WTC11 (cell line): ENCODE results near the gene TLCD1. TPM values are rescaled to one million over a fixed set of nuclear protein-coding genes. Genes with fewer than 3 reads are reported as not detected.

Source experiments
- ATAC-seq: fragments of 200-7000 bp; cut with Tn5 transposase; 2 replicates; pipeline ENCODE4 v1.10.0; 2021; ENCODE audit warnings: mild to moderate bottlenecking, moderate library complexity
- CTCF ChIA-PET: fragments of 300-600 bp; sonication (Branson Sonifier 250); formaldehyde crosslinking; loops from one replicate; lab custom pipeline; 2021; ENCODE audit warnings: antibody characterized with exemption; lab: Charles Lee
- POLR2A ChIA-PET: fragments of 350-600 bp; sonication (Branson Sonifier 250); formaldehyde crosslinking; loops from one replicate; lab custom pipeline; 2021; ENCODE audit warnings: antibody characterized with exemption; lab: Charles Lee
- DNase-seq: peaks from one replicate; pipeline ENCODE4 v3.0.0; 2021; ENCODE audit warnings: low spot score
- H3K27ac Mint-ChIP-seq: 2 replicates; pipeline ENCODE4 v1.8.0; 2021; ENCODE audit warnings: mixed read lengths
- H3K27me3 Mint-ChIP-seq: 2 replicates; pipeline ENCODE4 v1.8.0; 2021; ENCODE audit warnings: low read depth, mild to moderate bottlenecking, moderate library complexity, mixed read lengths
- H3K36me3 Mint-ChIP-seq: 2 replicates; pipeline ENCODE4 v1.8.0; 2021; ENCODE audit warnings: mixed read lengths
- H3K4me1 Mint-ChIP-seq: 2 replicates; pipeline ENCODE4 v1.8.0; 2022; ENCODE audit warnings: mixed read lengths
- H3K4me3 Mint-ChIP-seq: 2 replicates; pipeline ENCODE4 v1.8.0; 2021; ENCODE audit warnings: mild to moderate bottlenecking, moderate library complexity, mixed read lengths
- H3K9me3 Mint-ChIP-seq: 2 replicates; pipeline ENCODE4 v1.8.0; 2021; ENCODE audit warnings: mixed read lengths
- E2F5 ChIP-seq: sonication (generic); formaldehyde crosslinking; IDR thresholded peaks from 2 replicates; pipeline ENCODE4 v1.8.1; 2022; ENCODE audit warnings: mild to moderate bottlenecking, moderate library complexity, missing genetic modification reagents
- JAZF1 ChIP-seq: fragments of 250-450 bp; sonication (Bioruptor Pico); IDR thresholded peaks from 2 replicates; pipeline ENCODE4 v1.9.0; 2021; ENCODE audit warnings: moderate library complexity, mild to moderate bottlenecking, inconsistent platforms
- JUN ChIP-seq: sonication (generic); formaldehyde crosslinking; IDR thresholded peaks from 2 replicates; pipeline ENCODE4 v1.8.0; 2023; ENCODE audit warnings: mild to moderate bottlenecking, missing genetic modification reagents
- MYBL2 ChIP-seq: sonication (generic); formaldehyde crosslinking; IDR thresholded peaks from 2 replicates; pipeline ENCODE4 v1.8.1; 2023; ENCODE audit warnings: mild to moderate bottlenecking, moderate library complexity, missing genetic modification reagents
- NFATC4 ChIP-seq: fragments of 250-450 bp; sonication (Bioruptor Pico); IDR thresholded peaks from 2 replicates; pipeline ENCODE4 v1.9.0; 2021; ENCODE audit warnings: mild to moderate bottlenecking
- PRDM15 ChIP-seq: sonication (generic); formaldehyde crosslinking; IDR thresholded peaks from 2 replicates; pipeline ENCODE4 v1.8.0; 2022; ENCODE audit warnings: missing genetic modification reagents
- RELA ChIP-seq: sonication (generic); formaldehyde crosslinking; IDR thresholded peaks from 2 replicates; pipeline ENCODE4 v1.8.1; 2022; ENCODE audit warnings: missing genetic modification reagents, mild to moderate bottlenecking, borderline replicate concordance
- TCF7 ChIP-seq: sonication (generic); formaldehyde crosslinking; IDR thresholded peaks from 2 replicates; pipeline ENCODE4 v1.8.0; 2022; ENCODE audit warnings: mild to moderate bottlenecking, low read depth, missing genetic modification reagents, moderate library complexity
- ZNF121 ChIP-seq: sonication (generic); formaldehyde crosslinking; IDR thresholded peaks from 2 replicates; pipeline ENCODE4 v1.8.0; 2023; ENCODE audit warnings: missing genetic modification reagents
- ZNF425 ChIP-seq: fragments of 250-450 bp; sonication (Bioruptor Pico); conservative IDR thresholded peaks from 2 replicates; pipeline ENCODE4 v1.9.0; 2021; ENCODE audit warnings: mild to moderate bottlenecking
- total RNA-seq: library from RNA; stranded (reverse); gene quantifications from 3 replicates; pipeline ENCODE4 v1.2.3, GENCODE V29; 2021
- TF ChIP-seq, protein P1 (sequence below): sonication (generic); formaldehyde crosslinking; IDR thresholded peaks from 2 replicates; pipeline ENCODE4 v1.8.1; 2022; ENCODE audit warnings: mild to moderate bottlenecking, missing genetic modification reagents, moderate library complexity, borderline replicate concordance
- TF ChIP-seq, protein P2 (sequence below): sonication (generic); formaldehyde crosslinking; IDR thresholded peaks from 2 replicates; pipeline ENCODE4 v1.8.1; 2023; ENCODE audit warnings: mild to moderate bottlenecking, missing genetic modification reagents, borderline replicate concordance

TLCD1 gene
- total RNA-seq, 1 experiment from 2014 or later: 36.0 TPM

GRCh38 chr17:28759256-28759865 is 33.3 kb upstream of the TLCD1 start:
- no peaks in the 10 kb centered on the region for H3K27me3 Mint-ChIP-seq
- ATAC-seq (no peak), DNase-seq (no peak)
- H3K9me3 Mint-ChIP-seq: no peaks in the 10 kb centered on the region
- ChIA-PET CTCF (interaction anchor here (1.5 to 6.5 kb wide), 4 partner anchors 8 to 103 kb away, joined by 3 to 147 read pairs (median 62); partner anchors contain the start of genes NEK8 and TLCD1), POLR2A (no interaction called here)
- peaks cover 74% of the 10 kb centered on the region for H3K4me1 Mint-ChIP-seq
- H3K4me3 Mint-ChIP-seq: no peak overlapping the region
- TF ChIP-seq ZNF121 (no peak), MYBL2 (CRISPR knock-in tag) (no peak), PRDM15 (CRISPR knock-in tag) (no peak), JUN (CRISPR knock-in tag) (no peak), ZNF425 (no peak), RELA (CRISPR knock-in tag) (no peak), TCF7 (CRISPR knock-in tag) (no peak), JAZF1 (CRISPR knock-in tag) (no peak), E2F5 (CRISPR knock-in tag) (no peak), NFATC4 (CRISPR knock-in tag) (no peak)
- TF ChIP-seq, protein P1, sequence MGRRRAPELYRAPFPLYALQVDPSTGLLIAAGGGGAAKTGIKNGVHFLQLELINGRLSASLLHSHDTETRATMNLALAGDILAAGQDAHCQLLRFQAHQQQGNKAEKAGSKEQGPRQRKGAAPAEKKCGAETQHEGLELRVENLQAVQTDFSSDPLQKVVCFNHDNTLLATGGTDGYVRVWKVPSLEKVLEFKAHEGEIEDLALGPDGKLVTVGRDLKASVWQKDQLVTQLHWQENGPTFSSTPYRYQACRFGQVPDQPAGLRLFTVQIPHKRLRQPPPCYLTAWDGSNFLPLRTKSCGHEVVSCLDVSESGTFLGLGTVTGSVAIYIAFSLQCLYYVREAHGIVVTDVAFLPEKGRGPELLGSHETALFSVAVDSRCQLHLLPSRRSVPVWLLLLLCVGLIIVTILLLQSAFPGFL (CRISPR knock-in tag): no peak
- TF ChIP-seq, protein P2, sequence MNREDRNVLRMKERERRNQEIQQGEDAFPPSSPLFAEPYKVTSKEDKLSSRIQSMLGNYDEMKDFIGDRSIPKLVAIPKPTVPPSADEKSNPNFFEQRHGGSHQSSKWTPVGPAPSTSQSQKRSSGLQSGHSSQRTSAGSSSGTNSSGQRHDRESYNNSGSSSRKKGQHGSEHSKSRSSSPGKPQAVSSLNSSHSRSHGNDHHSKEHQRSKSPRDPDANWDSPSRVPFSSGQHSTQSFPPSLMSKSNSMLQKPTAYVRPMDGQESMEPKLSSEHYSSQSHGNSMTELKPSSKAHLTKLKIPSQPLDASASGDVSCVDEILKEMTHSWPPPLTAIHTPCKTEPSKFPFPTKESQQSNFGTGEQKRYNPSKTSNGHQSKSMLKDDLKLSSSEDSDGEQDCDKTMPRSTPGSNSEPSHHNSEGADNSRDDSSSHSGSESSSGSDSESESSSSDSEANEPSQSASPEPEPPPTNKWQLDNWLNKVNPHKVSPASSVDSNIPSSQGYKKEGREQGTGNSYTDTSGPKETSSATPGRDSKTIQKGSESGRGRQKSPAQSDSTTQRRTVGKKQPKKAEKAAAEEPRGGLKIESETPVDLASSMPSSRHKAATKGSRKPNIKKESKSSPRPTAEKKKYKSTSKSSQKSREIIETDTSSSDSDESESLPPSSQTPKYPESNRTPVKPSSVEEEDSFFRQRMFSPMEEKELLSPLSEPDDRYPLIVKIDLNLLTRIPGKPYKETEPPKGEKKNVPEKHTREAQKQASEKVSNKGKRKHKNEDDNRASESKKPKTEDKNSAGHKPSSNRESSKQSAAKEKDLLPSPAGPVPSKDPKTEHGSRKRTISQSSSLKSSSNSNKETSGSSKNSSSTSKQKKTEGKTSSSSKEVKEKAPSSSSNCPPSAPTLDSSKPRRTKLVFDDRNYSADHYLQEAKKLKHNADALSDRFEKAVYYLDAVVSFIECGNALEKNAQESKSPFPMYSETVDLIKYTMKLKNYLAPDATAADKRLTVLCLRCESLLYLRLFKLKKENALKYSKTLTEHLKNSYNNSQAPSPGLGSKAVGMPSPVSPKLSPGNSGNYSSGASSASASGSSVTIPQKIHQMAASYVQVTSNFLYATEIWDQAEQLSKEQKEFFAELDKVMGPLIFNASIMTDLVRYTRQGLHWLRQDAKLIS (CRISPR knock-in tag): no peak
- TF ChIP-seq, all 79 proteins: peak for 0
- Mint-ChIP-seq H3K36me3 (peaks cover 38% of the 10 kb centered on the region), H3K27ac (peak overlapping the region; percentile 96)
